Muscle of leg (tissue), 11 donors: ENCODE measurements around the gene RPL27A. TPM values are rescaled to one million over a fixed set of nuclear protein-coding genes. Genes with fewer than 3 reads are reported as not detected.

Source experiments
- DNase-seq: peaks from one replicate; pipeline ENCODE4 v3.0.0; 2013
- H3K27ac ChIP-seq: one replicate; pipeline ENCODE4 v1.5.1; 2013; ENCODE audit warnings: mild to moderate bottlenecking, low read length, control low read depth
- H3K27me3 ChIP-seq: one replicate; pipeline ENCODE4 v1.6.1; 2013; ENCODE audit warnings: low read length; ENCODE audit not compliant: control insufficient read depth, insufficient read depth
- H3K36me3 ChIP-seq: one replicate; pipeline ENCODE4 v1.6.1; 2013; ENCODE audit warnings: low read length; ENCODE audit not compliant: control insufficient read depth, insufficient read depth
- H3K4me1 ChIP-seq: one replicate; pipeline ENCODE4 v1.6.1; 2013; ENCODE audit warnings: low read length; ENCODE audit not compliant: control insufficient read depth, insufficient read depth
- H3K4me3 ChIP-seq: one replicate; pipeline ENCODE4 v1.5.1; 2013; ENCODE audit warnings: low read length, control low read depth
- H3K9me3 ChIP-seq: replicated peaks from 2 replicates; pipeline ENCODE4 v1.6.1; 2013; ENCODE audit warnings: low read depth, low read length; ENCODE audit not compliant: control insufficient read depth
- WGBS: methylation state at CpG from one replicate; pipeline ENCODE4 v1.1.5; 2013; ENCODE audit warnings: missing lambda C conversion rate; ENCODE audit not compliant: insufficient coverage; 5-methylcytosine and 5-hydroxymethylcytosine counted together
- polyA plus RNA-seq, 8 donors: library from polyadenylated mRNA; unstranded; fragments of 120-200 nt; gene quantifications; one replicate each; pipeline versions ENCODE4 v1.2.1 to v1.2.3, GENCODE V29; 2013; ENCODE audit warnings: inconsistent platforms in 1 of 8, low replicate concordance in 1 of 8; ENCODE audit not compliant: insufficient read length in 8 of 8, insufficient read depth in 1 of 8
- total RNA-seq: library from RNA; stranded (reverse); fragments of 120-200 nt; gene quantifications from one replicate; pipeline ENCODE4 v1.2.4, GENCODE V29; 2013

Gene RPL27A
- total and polyA plus RNA-seq, 9 donors, result 2,776 to 4,193 (median 3,566) TPM

- Histone ChIP-seq H3K27ac (no peak overlapping the region), H3K36me3 (peaks cover 34% of the 10 kb centered on the region), H3K4me1 (no peaks in the 10 kb centered on the region), H3K4me3 (no peak overlapping the region), H3K9me3 (no peaks in the 10 kb centered on the region), H3K27me3 (no peaks in the 10 kb centered on the region)
- WGBS, result 60% methylated on average over 1 of the region's 2 CpGs
- no peak for DNase-seq
Observed at GRCh38 chr11:8739309-8739793, 56.8 kb downstream of the RPL27A start.

Other genes with a start within 250 kb of the RPL27A start
- gene STK33, start 88.6 kb upstream of the RPL27A start, total RNA-seq, result 3.8 TPM
- 1 to 10 TPM; 2.9 to 5.8 (median 4.5) TPM for gene STK33, start 88.6 kb upstream of the RPL27A start, polyA plus RNA-seq
- 3.8 TPM for gene TRIM66, start 127 bp upstream of the RPL27A start, total RNA-seq
- gene TRIM66, start 127 bp upstream of the RPL27A start, polyA plus RNA-seq, result 1 to 10 TPM; 1.0 to 5.8 (median 2.7) TPM
- 18.2 TPM for gene AKIP1, start 228.4 kb downstream of the RPL27A start, total RNA-seq
- 10 to 100 TPM; 23.1 to 30.3 (median 24.6) TPM for gene AKIP1, start 228.4 kb downstream of the RPL27A start, polyA plus RNA-seq